Tibial nerve (tissue), 4 donors: Measurements from ENCODE around the gene CMIP. TPM values are rescaled to one million over a fixed set of nuclear protein-coding genes. Genes with fewer than 3 reads are reported as not detected.

ENCODE experiments used
- DNase-seq, 2 donors: peaks; one replicate each; pipeline ENCODE4 v3.0.0-alpha.2; 2019; ENCODE audit warnings: low spot score in 2 of 2
- H3K27ac ChIP-seq, 4 donors: fragments of 200-600 bp; sonication (generic) in 3 of 4; one replicate each; pipeline ENCODE4 v1.5.1; 2017 to 2019; ENCODE audit warnings: mild to moderate bottlenecking in 1 of 4
- H3K27me3 ChIP-seq, 2 donors: fragments of 200-600 bp; sonication (generic) in 1 of 2; one replicate each; pipeline versions ENCODE4 v1.5.1 to v1.6.0; 2017 to 2019
- H3K36me3 ChIP-seq, 3 donors: fragments of 200-600 bp; sonication (generic); one replicate each; pipeline ENCODE4 v1.5.1; 2018 to 2019
- H3K4me1 ChIP-seq, 4 donors: fragments of 200-600 bp; sonication (generic) in 3 of 4; one replicate each; pipeline ENCODE4 v1.5.1; 2017 to 2019
- H3K4me3 ChIP-seq, 4 donors: fragments of 200-600 bp; sonication (generic) in 3 of 4; one replicate each; pipeline ENCODE4 v1.5.1; 2017 to 2019; ENCODE audit warnings: mild to moderate bottlenecking in 1 of 4, moderate library complexity in 1 of 4
- H3K9me3 ChIP-seq, 4 donors: fragments of 200-600 bp; sonication (generic) in 3 of 4; one replicate each; pipeline ENCODE4 v1.5.1; 2017 to 2019
- EP300 ChIP-seq, 2 donors: sonication (generic); formaldehyde crosslinking; IDR thresholded peaks; one replicate each; pipeline ENCODE4 v1.6.1; 2017; ENCODE audit warnings: antibody characterized with exemption in 2 of 2, mild to moderate bottlenecking in 1 of 2
- POLR2A ChIP-seq, 2 donors: fragments of 450-650 bp; IDR thresholded peaks; one replicate each; pipeline ENCODE4 v1.6.1; 2017; ENCODE audit warnings: antibody characterized with exemption in 2 of 2, mild to moderate bottlenecking in 2 of 2, moderate library complexity in 2 of 2
- WGBS, 2 donors: methylation state at CpG; one replicate each; pipeline ENCODE4 v1.1.5; 2018; 5-methylcytosine and 5-hydroxymethylcytosine counted together
- total RNA-seq, 4 donors: library from RNA; depleted of rRNA; stranded (reverse); fragments of >200 nt; gene quantifications; one replicate each; pipeline ENCODE4 v1.1.0, GENCODE V29; 2016
- TF ChIP-seq, protein P1 (sequence below), 5 experiments: fragments of 200-600 bp in 3 of 5; fragments of 450-650 bp in 2 of 5; sonication (generic) in 3 of 5; IDR thresholded peaks; one replicate each; pipeline ENCODE4 v1.5.1; 2016 to 2019; ENCODE audit warnings: antibody characterized with exemption in 5 of 5, mild to moderate bottlenecking in 3 of 5, moderate library complexity in 2 of 5

The CMIP gene
- total RNA-seq, 4 donors from 2014 or later: 28.2 to 48.8 (median 31.8) TPM

DNA sequence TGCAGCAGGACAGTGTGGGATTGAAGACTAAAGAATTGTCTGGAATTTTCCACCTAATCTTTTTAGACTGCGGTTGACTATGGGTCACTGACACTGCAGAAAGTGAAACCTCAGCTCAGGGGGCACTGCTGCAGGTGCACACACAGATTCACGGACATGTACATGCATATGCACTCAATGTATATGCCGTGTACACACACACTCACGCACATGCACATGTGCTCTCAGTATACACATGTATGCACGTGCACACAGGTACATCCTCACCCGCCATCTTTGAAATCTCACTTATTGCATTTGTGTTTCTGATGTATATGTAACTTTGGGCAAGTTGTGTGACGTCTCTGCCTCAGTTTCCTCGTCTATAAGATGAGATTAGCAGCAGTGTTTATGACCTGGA lies 27.3 kb downstream of the CMIP start:
- 97% methylated on average over 8 of the region's 8 CpGs for WGBS, 2 donors

DNA sequence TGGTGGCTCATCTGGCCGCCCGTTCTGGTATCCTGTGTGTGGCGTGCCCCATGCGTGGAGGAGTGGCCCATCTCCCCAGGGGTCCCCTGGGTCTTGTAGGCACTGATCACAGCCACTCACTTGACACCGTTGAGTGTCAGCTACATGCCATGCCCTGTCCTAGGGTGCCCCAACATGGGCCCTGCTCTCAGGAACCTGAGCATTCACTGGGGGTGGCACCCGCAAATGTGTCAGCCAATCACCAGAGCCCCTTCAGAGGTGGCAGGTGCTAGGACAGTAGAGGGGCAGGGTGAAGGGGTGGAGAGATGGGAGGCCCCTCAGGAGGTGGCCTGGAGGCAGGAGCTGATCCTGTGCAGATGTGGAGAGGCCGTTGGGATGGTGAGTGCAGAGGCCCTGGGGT lies 27.8 kb downstream of the CMIP start:
- TF ChIP-seq EP300 (IDR thresholded peaks at IDR 0.05) (no peak), POLR2A (IDR thresholded peaks at IDR 0.05) (no peak)
- TF ChIP-seq, protein P1, sequence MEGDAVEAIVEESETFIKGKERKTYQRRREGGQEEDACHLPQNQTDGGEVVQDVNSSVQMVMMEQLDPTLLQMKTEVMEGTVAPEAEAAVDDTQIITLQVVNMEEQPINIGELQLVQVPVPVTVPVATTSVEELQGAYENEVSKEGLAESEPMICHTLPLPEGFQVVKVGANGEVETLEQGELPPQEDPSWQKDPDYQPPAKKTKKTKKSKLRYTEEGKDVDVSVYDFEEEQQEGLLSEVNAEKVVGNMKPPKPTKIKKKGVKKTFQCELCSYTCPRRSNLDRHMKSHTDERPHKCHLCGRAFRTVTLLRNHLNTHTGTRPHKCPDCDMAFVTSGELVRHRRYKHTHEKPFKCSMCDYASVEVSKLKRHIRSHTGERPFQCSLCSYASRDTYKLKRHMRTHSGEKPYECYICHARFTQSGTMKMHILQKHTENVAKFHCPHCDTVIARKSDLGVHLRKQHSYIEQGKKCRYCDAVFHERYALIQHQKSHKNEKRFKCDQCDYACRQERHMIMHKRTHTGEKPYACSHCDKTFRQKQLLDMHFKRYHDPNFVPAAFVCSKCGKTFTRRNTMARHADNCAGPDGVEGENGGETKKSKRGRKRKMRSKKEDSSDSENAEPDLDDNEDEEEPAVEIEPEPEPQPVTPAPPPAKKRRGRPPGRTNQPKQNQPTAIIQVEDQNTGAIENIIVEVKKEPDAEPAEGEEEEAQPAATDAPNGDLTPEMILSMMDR (IDR thresholded peaks at IDR 0.05): no peak
- no peaks in the 10 kb centered on the region for H3K36me3 ChIP-seq
- DNase-seq: no peak
- WGBS, 2 donors: 91% methylated on average over 6 to 7 of the region's 7 CpGs
- peaks cover 0 to 66% (median 48%) of the 10 kb centered on the region in 4 donors for H3K4me1 ChIP-seq
- H3K27ac ChIP-seq: peak overlapping the region in 1 of 4 donors; percentile 67
- H3K4me3 ChIP-seq: no peak overlapping the region
- no peaks in the 10 kb centered on the region for H3K27me3 ChIP-seq
- H3K9me3 ChIP-seq: no peaks in the 10 kb centered on the region

More for the DNA sequence above, 27.3 kb downstream of the CMIP start:
- H3K36me3 ChIP-seq: no peaks in the 10 kb centered on the region
- TF ChIP-seq, protein P1 (IDR thresholded peaks at IDR 0.05): no peak
- TF ChIP-seq POLR2A (IDR thresholded peaks at IDR 0.05): no peak
- TF ChIP-seq EP300 (IDR thresholded peaks at IDR 0.05): no peak
- H3K27me3 ChIP-seq: no peaks in the 10 kb centered on the region
- H3K9me3 ChIP-seq: no peaks in the 10 kb centered on the region
- no peak overlapping the region for H3K4me3 ChIP-seq
- DNase-seq: no peak
- no peak overlapping the region for H3K27ac ChIP-seq
- peaks cover 0 to 65% (median 50%) of the 10 kb centered on the region in 4 donors for H3K4me1 ChIP-seq

DNA sequence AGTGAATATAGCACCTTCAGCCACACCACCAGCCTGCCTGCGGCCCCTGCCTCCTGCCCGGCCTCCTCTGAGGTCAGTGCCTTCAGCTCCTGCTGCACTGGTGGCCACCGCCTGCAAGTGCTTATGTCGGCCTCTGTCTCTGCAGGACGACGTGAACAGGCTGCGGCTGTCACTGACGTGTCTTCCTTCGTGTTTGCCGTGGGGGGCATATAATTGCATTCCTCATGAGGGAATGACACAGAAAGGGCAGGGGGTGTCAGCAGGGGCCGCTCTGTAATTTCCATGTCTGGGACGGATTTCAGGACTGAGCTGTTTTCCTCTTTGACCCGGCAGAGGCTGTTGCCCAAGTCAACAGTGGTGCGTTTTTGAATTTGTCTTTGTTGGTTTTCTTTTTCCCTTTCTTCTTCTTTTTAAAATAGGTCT lies 28.5 kb downstream of the CMIP start:
- H3K4me3 ChIP-seq: no peak overlapping the region
- peaks cover 0 to 73% (median 47%) of the 10 kb centered on the region in 4 donors for H3K4me1 ChIP-seq
- TF ChIP-seq EP300 (IDR thresholded peaks at IDR 0.05) (no peak), POLR2A (IDR thresholded peaks at IDR 0.05) (no peak)
- TF ChIP-seq, protein P1 (IDR thresholded peaks at IDR 0.05): no peak
- no peaks in the 10 kb centered on the region for H3K27me3 ChIP-seq
- H3K27ac ChIP-seq: peak overlapping the region in 3 of 4 donors; percentile 6 to 67 (median 21)
- DNase-seq: no peak
- no peaks in the 10 kb centered on the region for H3K9me3 ChIP-seq
- H3K36me3 ChIP-seq: no peaks in the 10 kb centered on the region
- WGBS, 2 donors: 3 to 25% methylated on average over 7 to 14 of the region's 14 CpGs

DNA sequence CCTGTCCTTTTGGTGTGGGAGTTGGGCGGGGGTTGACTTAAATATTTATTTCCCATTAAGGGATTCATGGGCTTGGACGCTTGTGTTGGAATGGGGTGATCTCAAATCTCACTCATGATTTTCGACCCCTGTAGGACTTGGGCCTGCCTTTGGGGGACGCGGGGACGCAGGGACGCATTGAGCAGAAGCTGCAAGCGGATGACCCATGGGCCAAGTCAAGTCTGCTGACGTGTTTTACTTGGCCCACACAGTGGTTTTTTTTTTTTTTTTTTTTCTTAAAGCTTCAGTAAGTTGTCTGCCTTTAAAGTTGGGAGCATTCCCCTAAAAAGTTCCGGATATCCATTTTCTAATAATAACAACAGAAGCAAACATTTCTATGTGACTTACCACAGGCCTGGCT lies 28.9 kb downstream of the CMIP start:
- WGBS, 2 donors: 10 to 24% methylated on average over 10 of the region's 10 CpGs
- H3K9me3 ChIP-seq: no peaks in the 10 kb centered on the region
- no peak overlapping the region for H3K4me3 ChIP-seq
- TF ChIP-seq, protein P1 (IDR thresholded peaks at IDR 0.05): no peak
- TF ChIP-seq EP300 (IDR thresholded peaks at IDR 0.05) (no peak), POLR2A (IDR thresholded peaks at IDR 0.05) (no peak)
- no peaks in the 10 kb centered on the region for H3K36me3 ChIP-seq
- no peak for DNase-seq
- H3K4me1 ChIP-seq: peaks cover 0 to 73% (median 45%) of the 10 kb centered on the region in 4 donors
- peak overlapping the region in 3 of 4 donors; percentile 6 to 67 (median 21) for H3K27ac ChIP-seq
- H3K27me3 ChIP-seq: no peaks in the 10 kb centered on the region

DNA sequence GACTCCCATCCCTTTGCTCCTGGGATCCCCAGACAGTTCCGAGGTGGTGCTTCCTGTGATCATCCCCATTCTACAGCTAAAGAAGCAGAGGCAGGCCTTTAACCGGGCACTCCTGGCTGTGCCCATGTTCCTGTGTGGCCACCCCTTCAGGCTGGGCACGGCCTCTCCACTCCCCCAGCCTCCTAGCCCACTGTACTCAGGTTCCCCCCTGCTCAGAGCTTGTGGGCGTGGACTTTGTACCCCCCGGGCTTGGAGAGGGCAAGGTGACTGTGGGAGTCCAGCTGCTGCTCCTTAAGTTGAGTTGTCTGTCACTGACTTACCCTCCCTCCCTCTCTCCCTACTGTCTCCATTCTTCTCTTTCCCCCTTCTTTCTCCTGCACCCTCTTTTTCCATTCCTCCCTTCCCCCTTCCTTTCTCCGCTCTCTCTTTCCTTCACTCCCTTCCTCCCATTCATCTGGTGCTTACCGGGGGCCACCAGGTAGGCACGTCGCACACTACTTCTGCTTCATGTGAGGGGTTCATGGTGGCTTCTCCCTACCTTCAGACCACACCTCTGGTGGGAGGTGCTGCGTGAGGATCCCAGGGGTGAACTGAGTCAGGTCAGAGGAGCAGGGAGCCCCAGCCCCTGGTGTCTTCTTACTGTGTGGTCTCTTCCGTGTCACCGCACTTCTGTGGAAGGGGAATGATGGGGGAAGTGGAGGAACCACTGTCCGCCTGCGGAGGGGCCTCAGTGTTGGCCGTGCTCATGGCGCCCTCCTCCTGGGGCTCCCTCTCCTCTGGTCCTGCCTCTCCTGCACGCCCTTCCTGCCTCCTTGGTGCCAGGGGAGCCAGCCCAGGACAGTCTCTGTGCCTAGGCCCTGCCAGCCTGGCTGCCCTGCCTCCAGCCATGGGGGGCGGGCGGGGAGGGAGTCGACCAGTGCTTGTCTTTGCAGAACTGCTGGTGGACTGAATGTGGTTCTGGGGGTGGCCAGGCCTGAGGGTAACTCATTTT lies 29.7 kb downstream of the CMIP start:
- Histone ChIP-seq H3K27me3 (no peaks in the 10 kb centered on the region), H3K36me3 (no peaks in the 10 kb centered on the region), H3K27ac (peak overlapping the region in 3 of 4 donors; percentile 6 to 67 (median 52)), H3K4me3 (no peak overlapping the region), H3K9me3 (no peaks in the 10 kb centered on the region), H3K4me1 (peaks cover 0 to 66% (median 42%) of the 10 kb centered on the region in 4 donors)
- TF ChIP-seq POLR2A (IDR thresholded peaks at IDR 0.05): no peak
- TF ChIP-seq, protein P1 (IDR thresholded peaks at IDR 0.05): no peak
- no peak for TF ChIP-seq EP300 (IDR thresholded peaks at IDR 0.05)
- 86 to 89% methylated on average over 18 to 20 of the region's 20 CpGs for WGBS, 2 donors
- no peak for DNase-seq
